Thoracic aorta (tissue), 2 donors: ENCODE results near the gene IGLL5. TPM values are rescaled to one million over a fixed set of nuclear protein-coding genes. Genes with fewer than 3 reads are reported as not detected.

Experiments
- ATAC-seq: fragments of 150-250 bp; one replicate; pipeline ENCODE4 v1.8.0; 2017; ENCODE audit warnings: low read depth; ENCODE audit not compliant: insufficient number of reproducible peaks, low FRiP score
- DNase-seq: peaks from one replicate; pipeline ENCODE4 v3.0.0-alpha.2; 2020; ENCODE audit warnings: low spot score
- H3K27ac ChIP-seq, 2 donors: fragments of 200-600 bp; sonication (generic); 1 replicate in 1 of 2; 2 replicates in 1 of 2; pipeline ENCODE4 v1.5.1; 2016; ENCODE audit warnings: mild to moderate bottlenecking in 2 of 2, moderate library complexity in 2 of 2
- H3K27me3 ChIP-seq: fragments of 200-600 bp; sonication (generic); replicated peaks from 2 replicates; pipeline ENCODE4 v1.6.0; 2016; ENCODE audit warnings: mild to moderate bottlenecking; ENCODE audit not compliant: insufficient read depth
- H3K36me3 ChIP-seq: fragments of 200-600 bp; sonication (generic); one replicate; pipeline ENCODE4 v1.5.1; 2016
- H3K4me1 ChIP-seq, 2 donors: fragments of 200-600 bp; sonication (generic); 1 replicate in 1 of 2; 2 replicates in 1 of 2; pipeline versions ENCODE4 v1.5.1 to v1.6.0; 2016; ENCODE audit warnings: low read depth in 2 of 2, mild to moderate bottlenecking in 1 of 2; ENCODE audit not compliant: control insufficient read depth in 1 of 2
- H3K4me3 ChIP-seq: fragments of 200-600 bp; sonication (generic); 2 replicates; pipeline ENCODE4 v1.5.1; 2016; ENCODE audit warnings: mild to moderate bottlenecking
- H3K9me3 ChIP-seq: fragments of 200-600 bp; sonication (generic); 2 replicates; pipeline ENCODE4 v1.5.1; 2016
- CTCF ChIP-seq: fragments of 200-600 bp; sonication (generic); IDR thresholded peaks from one replicate; pipeline ENCODE4 v1.5.1; 2019; ENCODE audit warnings: antibody characterized with exemption
- total RNA-seq, 2 donors: library from RNA; depleted of rRNA; stranded (reverse); fragments of >200 nt; gene quantifications; one replicate each; pipeline versions ENCODE4 v1.1.0 to v1.2.3, GENCODE V29; 2016

IGLL5 gene
- total RNA-seq, 2 donors from 2014 or later = 4.3 TPM; not detected in 1

GRCh38 chr22:22878801-22879674 lies 8.6 kb upstream of the IGLL5 start:
- no peak for DNase-seq
- H3K4me1 ChIP-seq = no peaks in the 10 kb centered on the region
- H3K9me3 ChIP-seq = no peaks in the 10 kb centered on the region
- H3K4me3 ChIP-seq = no peak overlapping the region
- H3K36me3 ChIP-seq = no peaks in the 10 kb centered on the region
- ATAC-seq = no peak
- no peaks in the 10 kb centered on the region for H3K27me3 ChIP-seq
- H3K27ac ChIP-seq = no peak overlapping the region
- no peak for TF ChIP-seq CTCF

GRCh38 chr22:22879675-22880155 lies 7.9 kb upstream of the IGLL5 start:
- Histone ChIP-seq H3K36me3 (no peaks in the 10 kb centered on the region), H3K27me3 (no peaks in the 10 kb centered on the region), H3K27ac (no peak overlapping the region), H3K4me1 (no peaks in the 10 kb centered on the region), H3K9me3 (no peaks in the 10 kb centered on the region), H3K4me3 (no peak overlapping the region)
- ATAC-seq (no peak), DNase-seq (no peak)
- no peak for TF ChIP-seq CTCF

- no peaks in the 10 kb centered on the region for H3K36me3 ChIP-seq
- H3K4me1 ChIP-seq = no peaks in the 10 kb centered on the region
- no peak for DNase-seq
- no peak for ATAC-seq
- H3K27ac ChIP-seq = no peak overlapping the region
- no peak overlapping the region for H3K4me3 ChIP-seq
- no peaks in the 10 kb centered on the region for H3K9me3 ChIP-seq
- no peak for TF ChIP-seq CTCF
- no peaks in the 10 kb centered on the region for H3K27me3 ChIP-seq
These were observed 7.0 kb upstream of the IGLL5 start for GRCh38 chr22:22880645-22881044.

- Histone ChIP-seq H3K9me3 (no peaks in the 10 kb centered on the region), H3K27me3 (no peaks in the 10 kb centered on the region), H3K36me3 (no peaks in the 10 kb centered on the region), H3K27ac (no peak overlapping the region), H3K4me3 (no peak overlapping the region), H3K4me1 (no peaks in the 10 kb centered on the region)
- TF ChIP-seq CTCF = no peak
- DNase-seq = no peak
- ATAC-seq = no peak
These were observed 6.3 kb upstream of the IGLL5 start for GRCh38 chr22:22881116-22882000.
